GM12878 (cell line): ENCODE data around the gene STRBP. TPM values are rescaled to one million over a fixed set of nuclear protein-coding genes. Genes with fewer than 3 reads are reported as not detected.

Experiments used
- ATAC-seq: fragments of 200-7000 bp; cut with Tn5 transposase; 3 replicates; pipeline ENCODE4 v1.9.1; 2020; ENCODE audit warnings: mild to moderate bottlenecking, moderate library complexity
- BruUV-seq: library from RNA; stranded (reverse); fragments of 400-500 nt; replicated peaks from 2 replicates; lab custom pipeline; 2021; lab: Mats Ljungman, UMichigan
- CTCF ChIA-PET: fragments of 300-600 bp; sonication (Branson Sonifier 250); formaldehyde crosslinking; extraction: SDS; loops from one replicate; lab custom pipeline; 2021; ENCODE audit warnings: inconsistent platforms; lab: Yijun Ruan, JAX
- POLR2A ChIA-PET: fragments of 350-600 bp; formaldehyde crosslinking; extraction: SDS; loops from one replicate; lab custom pipeline; 2021; ENCODE audit warnings: inconsistent platforms; lab: Charles Lee
- RAD21 ChIA-PET: fragments of 300-600 bp; sonication (Branson Sonifier 250); formaldehyde crosslinking; loops from one replicate; lab custom pipeline; 2023; ENCODE audit warnings: antibody characterized with exemption; ENCODE audit not compliant: unreplicated experiment; lab: Charles Lee
- SMC1A ChIA-PET: fragments of 300-600 bp; sonication (Branson Sonifier 250); formaldehyde crosslinking; loops from one replicate; lab custom pipeline; 2023; ENCODE audit not compliant: unreplicated experiment, uncharacterized antibody; lab: Charles Lee
- DNase-seq: peaks from one replicate; pipeline ENCODE4 v3.0.0-alpha.2; 2011; ENCODE audit warnings: low read depth, low spot score
- FAIRE-seq: peaks from 3 replicates; lab custom pipeline; 2011; peaks lifted over from hg19 to GRCh38; lab: Jason Lieb, UNC
- H2AFZ ChIP-seq: 2 replicates; pipeline ENCODE4 v1.6.0; 2011; ENCODE audit warnings: low read depth, low read length, control low read depth; ENCODE audit not compliant: control insufficient read depth
- H3K27ac ChIP-seq: 2 replicates; pipeline ENCODE4 v1.5.1; 2011; ENCODE audit warnings: control low read depth; ENCODE audit not compliant: control insufficient read depth, insufficient read depth
- H3K27me3 ChIP-seq, 2 experiments: replicated peaks in 1 of 2; 2 replicates each; pipeline versions ENCODE4 v1.6.0 to v1.6.1; 2011; ENCODE audit warnings: low read length in 1 of 2; ENCODE audit not compliant: control insufficient read depth in 2 of 2, insufficient read depth in 2 of 2
- H3K36me3 ChIP-seq, 2 experiments: 2 replicates each; pipeline ENCODE4 v1.5.1; 2011; ENCODE audit warnings: low read length in 1 of 2; ENCODE audit not compliant: control insufficient read depth in 2 of 2, insufficient read depth in 2 of 2
- H3K4me1 ChIP-seq: 2 replicates; pipeline ENCODE4 v1.6.1; 2011; ENCODE audit warnings: mild to moderate bottlenecking, low read length, moderate library complexity, mixed read lengths; ENCODE audit not compliant: control insufficient read depth, insufficient read depth
- H3K4me2 ChIP-seq: 2 replicates; pipeline ENCODE4 v1.6.0; 2011; ENCODE audit warnings: control low read depth; ENCODE audit not compliant: control insufficient read depth, insufficient read depth
- H3K4me3 ChIP-seq: fragments of 200-600 bp; sonication (generic); 2 replicates; pipeline ENCODE4 v1.5.1; 2016
- H3K79me2 ChIP-seq: 2 replicates; pipeline ENCODE4 v1.6.0; 2011; ENCODE audit warnings: low read length; ENCODE audit not compliant: control insufficient read depth, insufficient read depth
- H3K9ac ChIP-seq: 2 replicates; pipeline ENCODE4 v1.8.0; 2011; ENCODE audit warnings: low read length, control low read depth, mixed read lengths; ENCODE audit not compliant: control insufficient read depth, insufficient read depth
- H3K9me3 ChIP-seq: replicated peaks from 3 replicates; pipeline ENCODE4 v1.5.1; 2011; ENCODE audit warnings: mild to moderate bottlenecking, low read length; ENCODE audit not compliant: control insufficient read depth, insufficient read depth
- H4K20me1 ChIP-seq: 2 replicates; pipeline ENCODE4 v1.6.0; 2011; ENCODE audit not compliant: control insufficient read depth, insufficient read depth
- BRCA1 ChIP-seq: IDR thresholded peaks from 2 replicates; pipeline ENCODE4 v1.6.1; 2011; ENCODE audit warnings: low read depth, low read length, improper control_type of control experiment
- CTCF ChIP-seq, 3 experiments: IDR thresholded peaks in 2 of 3; conservative IDR thresholded peaks in 1 of 3; 2 replicates each; pipeline ENCODE4 v1.5.1; 2011; ENCODE audit warnings: low read depth in 3 of 3, low read length in 3 of 3, mild to moderate bottlenecking in 3 of 3, control low read depth in 2 of 3, moderate library complexity in 2 of 3, inconsistent platforms in 1 of 3, mixed read lengths in 1 of 3; ENCODE audit not compliant: control insufficient read depth in 2 of 3, insufficient read depth in 1 of 3; ENCODE audit errors: extremely low read depth in 1 of 3
- ESRRA ChIP-seq: IDR thresholded peaks from 2 replicates; pipeline ENCODE4 v1.6.1; 2012; ENCODE audit warnings: mild to moderate bottlenecking, low read length, improper control_type of control experiment
- MTA2 ChIP-seq: fragments of 450-650 bp; IDR thresholded peaks from 2 replicates; pipeline ENCODE4 v1.6.1; 2016; ENCODE audit warnings: low read depth, mild to moderate bottlenecking, moderate library complexity
- NFYB ChIP-seq: IDR thresholded peaks from 2 replicates; pipeline ENCODE4 v1.6.1; 2011; ENCODE audit warnings: low read depth, mild to moderate bottlenecking, low read length, improper control_type of control experiment, moderate library complexity; ENCODE audit not compliant: insufficient read depth
- RAD21 ChIP-seq: IDR thresholded peaks from 2 replicates; pipeline ENCODE4 v1.6.1; 2011; ENCODE audit warnings: mild to moderate bottlenecking, low read depth, low read length, moderate library complexity; ENCODE audit not compliant: insufficient read depth
- SIN3A ChIP-seq: IDR thresholded peaks from 2 replicates; pipeline ENCODE4 v1.6.1; 2012; ENCODE audit warnings: low read depth, low read length, improper control_type of control experiment
- SMAD5 ChIP-seq: IDR thresholded peaks from 2 replicates; pipeline ENCODE4 v1.6.1; 2016; ENCODE audit warnings: antibody characterized with exemption, low read depth
- SMARCA5 ChIP-seq: fragments of 450-650 bp; IDR thresholded peaks from 2 replicates; pipeline ENCODE4 v1.6.1; 2017; ENCODE audit warnings: mild to moderate bottlenecking
- SPI1 ChIP-seq: IDR thresholded peaks from 2 replicates; pipeline ENCODE4 v1.6.1; 2011; ENCODE audit warnings: low read depth, mild to moderate bottlenecking, low read length, moderate library complexity, borderline replicate concordance; ENCODE audit not compliant: insufficient read depth
- SREBF2 ChIP-seq: IDR thresholded peaks from 2 replicates; pipeline ENCODE4 v1.6.1; 2012; ENCODE audit warnings: mild to moderate bottlenecking, low read length
- TAF1 ChIP-seq: IDR thresholded peaks from 2 replicates; pipeline ENCODE4 v1.6.1; 2011; ENCODE audit warnings: mild to moderate bottlenecking, low read depth, low read length, borderline replicate concordance
- TBL1XR1 ChIP-seq: IDR thresholded peaks from 2 replicates; pipeline ENCODE4 v1.6.1; 2012; ENCODE audit warnings: low read depth, low read length, improper control_type of control experiment
- USF2 ChIP-seq: IDR thresholded peaks from 2 replicates; pipeline ENCODE4 v1.6.1; 2011; ENCODE audit warnings: low read depth, low read length, improper control_type of control experiment, borderline replicate concordance
- ZBTB11 ChIP-seq: fragments of 450-650 bp; formaldehyde crosslinking; IDR thresholded peaks from 2 replicates; pipeline ENCODE4 v1.5.0; 2022; ENCODE audit warnings: mild to moderate bottlenecking, missing genetic modification characterization
- ZBTB33 ChIP-seq: fragments of 450-650 bp; IDR thresholded peaks from 2 replicates; pipeline ENCODE4 v1.6.1; 2017; ENCODE audit warnings: mild to moderate bottlenecking
- ZSCAN29 ChIP-seq: fragments of 450-650 bp; IDR thresholded peaks from 2 replicates; pipeline ENCODE4 v1.6.1; 2017; ENCODE audit warnings: mild to moderate bottlenecking, moderate library complexity
- WGBS: methylation state at CpG from one replicate; pipeline ENCODE4 v1.1.6; 2016; ENCODE audit warnings: low lambda C conversion rate; ENCODE audit not compliant: insufficient replicate concordance, insufficient coverage; ENCODE audit errors: missing lambda C conversion rate; 5-methylcytosine and 5-hydroxymethylcytosine counted together
- in situ Hi-C: fragments of 300-500 bp; cut with MboI; formaldehyde crosslinking; loops from 9 replicates; pipeline ENCODE4 v1.14.3; 2018; ENCODE audit warnings: mixed read lengths
- intact Hi-C: fragments of 100-400 bp; cut with micrococcal nuclease; formaldehyde crosslinking; loops from one replicate; pipeline ENCODE4 v1.14.2; 2022; ENCODE audit not compliant: unreplicated experiment
- polyA plus RNA-seq, 11 experiments: library from polyadenylated mRNA; depleted of rRNA in 4 of 11; unstranded in 6 of 11; stranded (reverse) in 5 of 11; fragments of >200 nt; fragmentation: Nextera tagmentation in 4 of 11; fragmentation: Illumina TruSeq in 1 of 11; extraction: Ambion mirVana in 4 of 11; extraction: Trizol in 1 of 11; gene quantifications; 1 replicate in 1 of 11; 2 replicates in 10 of 11; pipeline versions ENCODE4 v1.2.1 to v1.2.3, GENCODE V29; 2011 to 2016; ENCODE audit warnings: inconsistent platforms in 2 of 11, missing spikeins in 2 of 11, low read depth in 1 of 11
- total RNA-seq, 4 experiments: library from RNA; depleted of rRNA in 3 of 4; stranded (reverse); fragments of >200 nt in 3 of 4; fragmentation: Illumina TruSeq in 1 of 4; extraction: Trizol in 1 of 4; gene quantifications; 2 replicates each; pipeline versions ENCODE4 v1.2.1 to v1.2.3, GENCODE V29; 2013 to 2021

STRBP gene
- total and polyA plus RNA-seq, 10 of the 15 experiments (the other 5 are each of a cell fraction or from before 2014, with no cell fraction given): 31.0 to 96.8 (median 71.4) TPM

GRCh38 chr9:123262338-123262737 lies 6.0 kb downstream of the STRBP start:
- Histone ChIP-seq H3K4me3 (no peak overlapping the region), H3K36me3 (0 out of 4 replicates have a peak, but pooled peaks cover 0 to 6% of the 10 kb centered on the region in 2 experiments), H4K20me1 (no peaks in the 10 kb centered on the region), H3K27ac (0 out of 2 replicates have a peak overlapping the region, but pooled peaks have one; percentile 34), H3K9ac (no peak overlapping the region), H3K4me2 (peak overlapping the region; percentile 73; the same call in 1 of the 2 replicates), H3K27me3 (no peaks in the 10 kb centered on the region), H2AFZ (no peak overlapping the region), H3K4me1 (peaks cover 31% of the 10 kb centered on the region), H3K9me3 (peaks cover 1% of the 10 kb centered on the region; the same call in 1 of the 3 replicates), H3K79me2 (peaks cover 91% of the 10 kb centered on the region)
- 96% methylated on average over 1 of the region's 1 CpG for WGBS
- no TSS peak for BruUV-seq
- ATAC-seq (no peak), DNase-seq (no peak), FAIRE-seq (no peak)
- ChIA-PET CTCF (interaction anchor here (0.6 to 1.2 kb wide), 4 partner anchors 10 to 437 kb away, joined by 3 read pairs; no protein-coding TSS in a partner anchor), RAD21 (interaction anchor here (0.6 to 1.6 kb wide), 3 partner anchors 27 to 87 kb away, joined by 5 to 6 read pairs (median 6); no protein-coding TSS in a partner anchor), POLR2A (interaction anchor here (1.8 kb wide), 1 partner anchor 10 kb away, joined by 6 read pairs; no protein-coding TSS in a partner anchor), SMC1A (interaction anchor here (1.0 to 8.5 kb wide), 7 partner anchors 7 to 75 kb away, joined by 3 to 83 read pairs (median 7); no protein-coding TSS in a partner anchor)
- in situ Hi-C loops: no loop called here
- TF ChIP-seq CTCF (IDR thresholded peaks at IDR 0.05 in 2 of 3, conservative IDR thresholded peaks at IDR 0.05 in 1 of 3; ENCODE audit: control insufficient read depth in 2 of 3, extremely low read depth in 1 of 3, insufficient read depth in 1 of 3, low read depth in 3 of 3, low read length in 3 of 3): no peak
- no peak for TF ChIP-seq ESRRA
- TF ChIP-seq USF2: no peak
- no peak for TF ChIP-seq SREBF2
- TF ChIP-seq SMAD5: no peak
- no peak for TF ChIP-seq NFYB
- TF ChIP-seq SPI1: no peak
- TF ChIP-seq BRCA1: no peak
- TF ChIP-seq SMARCA5: no peak
- no peak for TF ChIP-seq ZBTB33
- no peak for TF ChIP-seq MTA2
- TF ChIP-seq TBL1XR1: no peak
- TF ChIP-seq SIN3A: no peak
- TF ChIP-seq RAD21: no peak
- no peak for TF ChIP-seq TAF1
- TF ChIP-seq ZBTB11: no peak
- no peak for TF ChIP-seq ZSCAN29
- intact Hi-C loops: no loop called here
